H9 (cell line): Measurements from ENCODE around the gene ZNF408. TPM values are rescaled to one million over a fixed set of nuclear protein-coding genes. Genes with fewer than 3 reads are reported as not detected.

ENCODE experiments used
- DNase-seq: peaks from one replicate; pipeline ENCODE4 v3.0.0-alpha.2; 2017
- H2AFZ ChIP-seq: one replicate; pipeline ENCODE4 v1.6.1; 2013; ENCODE audit warnings: mild to moderate bottlenecking, low read length, control low read depth, moderate library complexity
- H2AK5ac ChIP-seq: 2 replicates; pipeline ENCODE4 v1.6.1; 2013; ENCODE audit warnings: low read length, control low read depth, mixed read lengths; ENCODE audit not compliant: insufficient read length
- H2BK120ac ChIP-seq: one replicate; pipeline ENCODE4 v1.6.1; 2013; ENCODE audit warnings: low read depth, mild to moderate bottlenecking, low read length, control low read depth, inconsistent platforms; ENCODE audit not compliant: poor library complexity, severe bottlenecking
- H2BK12ac ChIP-seq: 2 replicates; pipeline ENCODE4 v1.6.1; 2013; ENCODE audit warnings: low read length, control low read depth, mixed read lengths, low read depth; ENCODE audit not compliant: insufficient read length
- H2BK15ac ChIP-seq: 2 replicates; pipeline ENCODE4 v1.6.1; 2013; ENCODE audit warnings: low read depth, low read length, control low read depth
- H2BK20ac ChIP-seq: one replicate; pipeline ENCODE4 v1.6.1; 2013; ENCODE audit warnings: low read depth, mild to moderate bottlenecking, low read length, control low read depth, inconsistent platforms; ENCODE audit not compliant: poor library complexity, severe bottlenecking
- H2BK5ac ChIP-seq: 2 replicates; pipeline ENCODE4 v1.6.1; 2013; ENCODE audit warnings: low read length, control low read depth, mixed read lengths; ENCODE audit not compliant: insufficient read length
- H3K14ac ChIP-seq: 2 replicates; pipeline ENCODE4 v1.6.1; 2013; ENCODE audit warnings: low read length, control low read depth; ENCODE audit not compliant: insufficient read depth
- H3K18ac ChIP-seq: 2 replicates; pipeline ENCODE4 v1.6.1; 2013; ENCODE audit warnings: low read depth, mild to moderate bottlenecking, mixed read lengths, low read length, control low read depth; ENCODE audit not compliant: insufficient read length
- H3K23ac ChIP-seq: 2 replicates; pipeline ENCODE4 v1.6.1; 2013; ENCODE audit warnings: low read length, control low read depth, mixed read lengths, low read depth; ENCODE audit not compliant: insufficient read length
- H3K23me2 ChIP-seq: 2 replicates; pipeline ENCODE4 v1.6.1; 2013; ENCODE audit warnings: low read depth, mild to moderate bottlenecking, mixed read lengths, low read length, control low read depth; ENCODE audit not compliant: insufficient read length, poor library complexity, severe bottlenecking
- H3K27ac ChIP-seq: 2 replicates; pipeline ENCODE4 v1.5.1; 2013; ENCODE audit warnings: low read length, control low read depth, mixed read lengths, low read depth; ENCODE audit not compliant: insufficient read length
- H3K27me3 ChIP-seq: 2 replicates; pipeline ENCODE4 v1.6.1; 2013; ENCODE audit warnings: low read length, control low read depth, inconsistent platforms; ENCODE audit not compliant: insufficient read depth
- H3K4ac ChIP-seq: 2 replicates; pipeline ENCODE4 v1.6.1; 2013; ENCODE audit warnings: low read depth, mild to moderate bottlenecking, control low read depth, inconsistent platforms, low read length, moderate library complexity
- H3K4me1 ChIP-seq: 2 replicates; pipeline ENCODE4 v1.6.1; 2013; ENCODE audit warnings: low read length, control low read depth, inconsistent platforms; ENCODE audit not compliant: insufficient read depth
- H3K4me2 ChIP-seq: 2 replicates; pipeline ENCODE4 v1.6.1; 2013; ENCODE audit warnings: low read length, control low read depth, mixed read lengths; ENCODE audit not compliant: insufficient read length, insufficient read depth
- H3K56ac ChIP-seq: 2 replicates; pipeline ENCODE4 v1.6.1; 2013; ENCODE audit warnings: low read depth, mild to moderate bottlenecking, mixed read lengths, low read length, control low read depth; ENCODE audit not compliant: insufficient read length
- H3K79me1 ChIP-seq: 2 replicates; pipeline ENCODE4 v1.6.1; 2013; ENCODE audit warnings: low read depth, mild to moderate bottlenecking, moderate library complexity, low read length, control low read depth, inconsistent platforms; ENCODE audit not compliant: insufficient read depth, poor library complexity, severe bottlenecking
- H3K79me2 ChIP-seq: 2 replicates; pipeline ENCODE4 v1.6.1; 2013; ENCODE audit warnings: low read length, control low read depth, inconsistent platforms; ENCODE audit not compliant: insufficient read depth
- H3K9ac ChIP-seq: 2 replicates; pipeline ENCODE4 v1.6.1; 2013; ENCODE audit warnings: low read length, control low read depth, mixed read lengths; ENCODE audit not compliant: insufficient read length; ENCODE audit errors: extremely low read depth
- H3K9me3 ChIP-seq: one replicate; pipeline ENCODE4 v1.6.1; 2013; ENCODE audit warnings: low read depth, low read length, inconsistent platforms; ENCODE audit not compliant: control insufficient read depth
- H3T11ph ChIP-seq: one replicate; pipeline ENCODE4 v1.6.1; 2013; ENCODE audit warnings: mild to moderate bottlenecking, low read length, control low read depth, inconsistent platforms
- H4K20me1 ChIP-seq: one replicate; pipeline ENCODE4 v1.6.1; 2013; ENCODE audit not compliant: control insufficient read depth, insufficient read length, insufficient read depth
- H4K5ac ChIP-seq: 2 replicates; pipeline ENCODE4 v1.6.1; 2013; ENCODE audit warnings: low read depth, mild to moderate bottlenecking, mixed read lengths, low read length, control low read depth; ENCODE audit not compliant: insufficient read length
- H4K8ac ChIP-seq: replicated peaks from 2 replicates; pipeline ENCODE4 v1.6.1; 2013; ENCODE audit warnings: low read length, control low read depth, mixed read lengths, low read depth; ENCODE audit not compliant: insufficient read length
- H4K91ac ChIP-seq: 2 replicates; pipeline ENCODE4 v1.6.1; 2013; ENCODE audit warnings: low read depth, mild to moderate bottlenecking, moderate library complexity, mixed read lengths, low read length, control low read depth; ENCODE audit not compliant: insufficient read length
- H3K27ac Mint-ChIP-seq, 3 experiments: 2 replicates in 2 of 3; 3 replicates in 1 of 3; pipeline ENCODE4 v1.8.0; 2020 to 2021; ENCODE audit warnings: mixed read lengths in 3 of 3, mild to moderate bottlenecking in 1 of 3, moderate library complexity in 1 of 3
- H3K27me3 Mint-ChIP-seq: 2 replicates; pipeline ENCODE4 v1.8.0; 2021; ENCODE audit warnings: low read depth, mild to moderate bottlenecking, moderate library complexity, mixed read lengths
- H3K36me3 Mint-ChIP-seq, 3 experiments: 2 replicates in 2 of 3; 3 replicates in 1 of 3; pipeline ENCODE4 v1.8.0; 2020 to 2021; ENCODE audit warnings: low read depth in 3 of 3, mixed read lengths in 3 of 3; ENCODE audit not compliant: insufficient read depth in 1 of 3
- H3K4me1 Mint-ChIP-seq, 2 experiments: 2 replicates each; pipeline ENCODE4 v1.8.0; 2020; ENCODE audit warnings: mixed read lengths in 2 of 2
- H3K4me3 Mint-ChIP-seq, 2 experiments: 2 replicates in 1 of 2; 3 replicates in 1 of 2; pipeline ENCODE4 v1.8.0; 2020 to 2021; ENCODE audit warnings: mild to moderate bottlenecking in 2 of 2, mixed read lengths in 2 of 2, moderate library complexity in 1 of 2
- H3K9me3 Mint-ChIP-seq, 2 experiments: 2 replicates in 1 of 2; 3 replicates in 1 of 2; pipeline ENCODE4 v1.8.0; 2020; ENCODE audit warnings: mild to moderate bottlenecking in 2 of 2, mixed read lengths in 2 of 2, moderate library complexity in 1 of 2
- WGBS: extraction: QIAGEN DNeasy Blood & Tissue Kit; methylation state at CpG from one replicate; pipeline ENCODE4 v1.1.7; 2013; ENCODE audit warnings: missing lambda C conversion rate, low lambda C conversion rate, mixed read lengths; ENCODE audit not compliant: insufficient read length; ENCODE audit errors: extremely low coverage; 5-methylcytosine and 5-hydroxymethylcytosine counted together
- total RNA-seq: library from RNA; stranded (reverse); gene quantifications from 2 replicates; pipeline ENCODE4 v1.2.1, GENCODE V29; 2021
- TF ChIP-seq, protein P1 (sequence below): fragments of 200-600 bp; sonication (generic); conservative IDR thresholded peaks from 3 replicates; pipeline ENCODE4 v1.8.0; 2021; ENCODE audit warnings: antibody characterized with exemption, mild to moderate bottlenecking

ZNF408 gene
- total RNA-seq, 1 experiment from 2014 or later = 16.6 TPM

DNA sequence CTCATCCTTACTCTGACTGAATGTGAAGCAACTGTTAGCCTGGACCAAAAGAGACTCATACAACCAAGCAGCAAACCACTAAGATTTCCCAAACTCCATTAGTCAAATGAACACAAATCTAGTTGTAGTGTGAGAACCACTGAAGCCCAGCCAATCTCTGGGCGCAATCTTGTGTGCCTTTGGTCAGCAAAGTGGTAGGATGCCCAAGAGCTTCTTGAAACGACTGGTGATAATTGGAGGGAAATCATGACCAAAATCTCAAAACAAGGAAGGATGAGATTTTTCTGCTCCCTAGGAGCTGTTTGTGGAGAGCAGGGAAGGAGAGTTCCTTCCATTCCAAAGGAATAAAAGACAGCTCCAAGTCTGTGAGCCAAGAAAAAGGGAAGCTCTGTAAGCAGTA lies 42.2 kb downstream of the ZNF408 start:
- no CpG with 5 or more reads among the region's 2 CpGs for WGBS
- Histone ChIP-seq H3K27me3 (no peaks in the 10 kb centered on the region), H4K8ac (no peak overlapping the region), H4K20me1 (no peaks in the 10 kb centered on the region), H2BK20ac (no peak overlapping the region), H3K27ac (no peak overlapping the region), H4K91ac (no peak overlapping the region), H3K18ac (no peak overlapping the region), H2AK5ac (no peak overlapping the region), H3K23ac (no peak overlapping the region), H3K79me1 (no peaks in the 10 kb centered on the region), H3K4ac (no peak overlapping the region), H3K4me1 (no peaks in the 10 kb centered on the region), H3K79me2 (no peaks in the 10 kb centered on the region), H3K14ac (no peak overlapping the region), H2BK15ac (no peak overlapping the region), H2BK120ac (no peak overlapping the region), H3K56ac (no peak overlapping the region), H3K9me3 (no peaks in the 10 kb centered on the region), H3K23me2 (no peaks in the 10 kb centered on the region), H3T11ph (no peak overlapping the region), H4K5ac (no peak overlapping the region), H2BK12ac (no peak overlapping the region), H3K9ac (no peak overlapping the region), H3K4me2 (no peak overlapping the region), H2BK5ac (no peak overlapping the region), H2AFZ (no peak overlapping the region)
- Mint-ChIP-seq H3K27me3 (no peaks in the 10 kb centered on the region), H3K36me3 (peaks cover 47 to 73% (median 64%) of the 10 kb centered on the region in 3 experiments; a peak in 6 of 7 replicates), H3K4me1 (peaks cover 6 to 10% of the 10 kb centered on the region in 2 experiments), H3K4me3 (no peak overlapping the region), H3K9me3 (no peaks in the 10 kb centered on the region), H3K27ac (peak overlapping the region in 1 of 3 experiments; percentile 76; a peak in 1 of 7 replicates)
- TF ChIP-seq, protein P1, sequence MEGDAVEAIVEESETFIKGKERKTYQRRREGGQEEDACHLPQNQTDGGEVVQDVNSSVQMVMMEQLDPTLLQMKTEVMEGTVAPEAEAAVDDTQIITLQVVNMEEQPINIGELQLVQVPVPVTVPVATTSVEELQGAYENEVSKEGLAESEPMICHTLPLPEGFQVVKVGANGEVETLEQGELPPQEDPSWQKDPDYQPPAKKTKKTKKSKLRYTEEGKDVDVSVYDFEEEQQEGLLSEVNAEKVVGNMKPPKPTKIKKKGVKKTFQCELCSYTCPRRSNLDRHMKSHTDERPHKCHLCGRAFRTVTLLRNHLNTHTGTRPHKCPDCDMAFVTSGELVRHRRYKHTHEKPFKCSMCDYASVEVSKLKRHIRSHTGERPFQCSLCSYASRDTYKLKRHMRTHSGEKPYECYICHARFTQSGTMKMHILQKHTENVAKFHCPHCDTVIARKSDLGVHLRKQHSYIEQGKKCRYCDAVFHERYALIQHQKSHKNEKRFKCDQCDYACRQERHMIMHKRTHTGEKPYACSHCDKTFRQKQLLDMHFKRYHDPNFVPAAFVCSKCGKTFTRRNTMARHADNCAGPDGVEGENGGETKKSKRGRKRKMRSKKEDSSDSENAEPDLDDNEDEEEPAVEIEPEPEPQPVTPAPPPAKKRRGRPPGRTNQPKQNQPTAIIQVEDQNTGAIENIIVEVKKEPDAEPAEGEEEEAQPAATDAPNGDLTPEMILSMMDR = no peak
- DNase-seq = no peak
